PC-9 (cell line): ENCODE data around the gene PRKG1. TPM values are rescaled to one million over a fixed set of nuclear protein-coding genes. Genes with fewer than 3 reads are reported as not detected.

ENCODE experiments used
- BruUV-seq: library from RNA; stranded (reverse); fragments of 400-500 nt; replicated peaks from 2 replicates; lab custom pipeline; 2021; lab: Mats Ljungman, UMichigan
- CTCF ChIA-PET: fragments of 300-600 bp; sonication (Branson Sonifier 250); formaldehyde crosslinking; loops from one replicate; lab custom pipeline; 2022; ENCODE audit warnings: antibody characterized with exemption; lab: Charles Lee
- POLR2A ChIA-PET: fragments of 300-600 bp; sonication (Branson Sonifier 250); formaldehyde crosslinking; loops from one replicate; lab custom pipeline; 2022; ENCODE audit warnings: antibody characterized with exemption; ENCODE audit not compliant: unreplicated experiment; lab: Charles Lee
- DNase-seq, 2 experiments: peaks; one replicate each; pipeline versions ENCODE4 v3.0.0 to v3.0.0-alpha.2; 2015 to 2022; ENCODE audit warnings: mixed read lengths in 1 of 2
- H2AFZ ChIP-seq: fragments of 200-600 bp; sonication (generic); 2 replicates; pipeline ENCODE4 v1.8.1; 2017; ENCODE audit warnings: antibody characterized with exemption
- H3F3A ChIP-seq: fragments of 200-600 bp; sonication (generic); 2 replicates; pipeline ENCODE4 v1.8.1; 2017; ENCODE audit warnings: antibody characterized with exemption, mild to moderate bottlenecking, low read depth; ENCODE audit not compliant: insufficient read depth
- H3K27ac ChIP-seq: fragments of 200-600 bp; sonication (generic); 2 replicates; pipeline ENCODE4 v1.6.1; 2016; ENCODE audit warnings: mixed run types
- H3K27me3 ChIP-seq: fragments of 200-600 bp; sonication (generic); 2 replicates; pipeline ENCODE4 v1.6.1; 2016; ENCODE audit warnings: low read depth, mixed run types; ENCODE audit not compliant: insufficient read depth
- H3K36me3 ChIP-seq: fragments of 200-600 bp; sonication (generic); 2 replicates; pipeline ENCODE4 v1.6.1; 2016; ENCODE audit warnings: low read depth, mixed run types
- H3K4me1 ChIP-seq: fragments of 200-600 bp; sonication (generic); replicated peaks from 2 replicates; pipeline ENCODE4 v1.6.1; 2016; ENCODE audit warnings: mixed run types; ENCODE audit not compliant: insufficient read depth
- H3K4me2 ChIP-seq: fragments of 200-600 bp; sonication (generic); 2 replicates; pipeline ENCODE4 v1.6.1; 2017; ENCODE audit warnings: mixed run types
- H3K4me3 ChIP-seq: fragments of 200-600 bp; sonication (generic); 2 replicates; pipeline ENCODE4 v1.6.1; 2016; ENCODE audit warnings: mixed run types
- H3K79me2 ChIP-seq: fragments of 200-600 bp; sonication (generic); 2 replicates; pipeline ENCODE4 v1.6.1; 2017; ENCODE audit warnings: low read depth, mixed run types
- H3K9me2 ChIP-seq: fragments of 200-600 bp; sonication (generic); 2 replicates; pipeline ENCODE4 v1.8.1; 2017; ENCODE audit warnings: mild to moderate bottlenecking; ENCODE audit not compliant: insufficient read depth
- H3K9me3 ChIP-seq: fragments of 200-600 bp; sonication (generic); 2 replicates; pipeline ENCODE4 v1.8.1; 2016; ENCODE audit warnings: low read depth; ENCODE audit not compliant: insufficient read depth
- H4K20me1 ChIP-seq: fragments of 200-600 bp; sonication (generic); 2 replicates; pipeline ENCODE4 v1.8.1; 2017; ENCODE audit not compliant: insufficient read depth
- EZH2 ChIP-seq: fragments of 200-600 bp; sonication (generic); IDR thresholded peaks from 2 replicates; pipeline ENCODE4 v1.8.0; 2017; ENCODE audit warnings: antibody characterized with exemption, low read depth
- intact Hi-C: fragments of 100-400 bp; cut with micrococcal nuclease; formaldehyde crosslinking; loops from one replicate; pipeline ENCODE4 v1.10.0; 2022; ENCODE audit not compliant: unreplicated experiment
- total RNA-seq: library from RNA; stranded (reverse); gene quantifications from 2 replicates; pipeline ENCODE4 v1.2.3, GENCODE V29; 2021
- TF ChIP-seq, protein P1 (sequence below): fragments of 200-600 bp; sonication (generic); conservative IDR thresholded peaks from 2 replicates; pipeline ENCODE4 v1.6.1; 2017; ENCODE audit warnings: mixed run types, antibody characterized with exemption, mild to moderate bottlenecking, moderate library complexity

The PRKG1 gene
- total RNA-seq, 1 experiment from 2014 or later = 0.70 TPM

GRCh38 chr10:51792678-51793077, 718.4 kb downstream of the PRKG1 start:
- Histone ChIP-seq H3K9me3 (peaks cover 6% of the 10 kb centered on the region; the same call in 1 of the 2 replicates), H3K36me3 (no peaks in the 10 kb centered on the region), H4K20me1 (no peaks in the 10 kb centered on the region), H3K27ac (no peak overlapping the region), H3K79me2 (no peaks in the 10 kb centered on the region), H3K4me2 (no peak overlapping the region), H3F3A (no peaks in the 10 kb centered on the region), H3K4me1 (no peaks in the 10 kb centered on the region), H3K4me3 (no peak overlapping the region), H2AFZ (no peak overlapping the region), H3K9me2 (no peaks in the 10 kb centered on the region; the same call in none of the 2 replicates), H3K27me3 (no peaks in the 10 kb centered on the region)
- POLR2A ChIA-PET = no interaction called here
- no TSS peak for BruUV-seq
- no peak for DNase-seq
- intact Hi-C loops = no loop called here
- CTCF ChIA-PET = no interaction called here
- TF ChIP-seq, protein P1, sequence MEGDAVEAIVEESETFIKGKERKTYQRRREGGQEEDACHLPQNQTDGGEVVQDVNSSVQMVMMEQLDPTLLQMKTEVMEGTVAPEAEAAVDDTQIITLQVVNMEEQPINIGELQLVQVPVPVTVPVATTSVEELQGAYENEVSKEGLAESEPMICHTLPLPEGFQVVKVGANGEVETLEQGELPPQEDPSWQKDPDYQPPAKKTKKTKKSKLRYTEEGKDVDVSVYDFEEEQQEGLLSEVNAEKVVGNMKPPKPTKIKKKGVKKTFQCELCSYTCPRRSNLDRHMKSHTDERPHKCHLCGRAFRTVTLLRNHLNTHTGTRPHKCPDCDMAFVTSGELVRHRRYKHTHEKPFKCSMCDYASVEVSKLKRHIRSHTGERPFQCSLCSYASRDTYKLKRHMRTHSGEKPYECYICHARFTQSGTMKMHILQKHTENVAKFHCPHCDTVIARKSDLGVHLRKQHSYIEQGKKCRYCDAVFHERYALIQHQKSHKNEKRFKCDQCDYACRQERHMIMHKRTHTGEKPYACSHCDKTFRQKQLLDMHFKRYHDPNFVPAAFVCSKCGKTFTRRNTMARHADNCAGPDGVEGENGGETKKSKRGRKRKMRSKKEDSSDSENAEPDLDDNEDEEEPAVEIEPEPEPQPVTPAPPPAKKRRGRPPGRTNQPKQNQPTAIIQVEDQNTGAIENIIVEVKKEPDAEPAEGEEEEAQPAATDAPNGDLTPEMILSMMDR = no peak
- no peak for TF ChIP-seq EZH2

- Histone ChIP-seq H2AFZ (no peak overlapping the region), H3K4me1 (no peaks in the 10 kb centered on the region), H3K4me3 (no peak overlapping the region), H3K9me2 (no peaks in the 10 kb centered on the region; the same call in 1 of the 2 replicates), H4K20me1 (no peaks in the 10 kb centered on the region), H3F3A (no peaks in the 10 kb centered on the region), H3K4me2 (no peak overlapping the region), H3K9me3 (no peaks in the 10 kb centered on the region), H3K36me3 (no peaks in the 10 kb centered on the region), H3K27me3 (no peaks in the 10 kb centered on the region), H3K27ac (no peak overlapping the region), H3K79me2 (no peaks in the 10 kb centered on the region)
- ChIA-PET POLR2A (no interaction called here), CTCF (no interaction called here)
- TF ChIP-seq EZH2 = no peak
- TF ChIP-seq, protein P1 = no peak
- intact Hi-C loops = no loop called here
- DNase-seq = no peak
- BruUV-seq = no TSS peak
Measured at GRCh38 chr10:51800121-51800520, 725.8 kb downstream of the PRKG1 start.

- no peaks in the 10 kb centered on the region for H3K27me3 ChIP-seq
- H3K27ac ChIP-seq = no peak overlapping the region
- no peaks in the 10 kb centered on the region for H4K20me1 ChIP-seq
- no peak overlapping the region for H2AFZ ChIP-seq
- TF ChIP-seq EZH2 = no peak
- TF ChIP-seq, protein P1 = no peak
- H3K4me2 ChIP-seq = no peak overlapping the region
- no TSS peak for BruUV-seq
- no peaks in the 10 kb centered on the region; the same call in 1 of the 2 replicates for H3K9me2 ChIP-seq
- DNase-seq = no peak
- no peaks in the 10 kb centered on the region for H3F3A ChIP-seq
- H3K4me3 ChIP-seq = no peak overlapping the region
- H3K4me1 ChIP-seq = no peaks in the 10 kb centered on the region
- intact Hi-C loops = no loop called here
- ChIA-PET CTCF (no interaction called here), POLR2A (no interaction called here)
- H3K79me2 ChIP-seq = no peaks in the 10 kb centered on the region
- H3K36me3 ChIP-seq = no peaks in the 10 kb centered on the region
- H3K9me3 ChIP-seq = no peaks in the 10 kb centered on the region
Measured at GRCh38 chr10:51800725-51801424, 726.6 kb downstream of the PRKG1 start.
